A549 (cell line): ENCODE measurements around the gene APAF1. TPM values are rescaled to one million over a fixed set of nuclear protein-coding genes. Genes with fewer than 3 reads are reported as not detected.

Experiments used
- ATAC-seq, 2 experiments: fragments of 200-7000 bp in 1 of 2; fragments of >200 bp in 1 of 2; cut with Nextera tagmentation in 1 of 2; cut with Tn5 transposase in 1 of 2; 3 replicates each; pipeline versions ENCODE4 v1.8.0 to v1.9.1; 2018 to 2020; ENCODE audit warnings: mild to moderate bottlenecking in 1 of 2, moderate library complexity in 1 of 2
- CTCF ChIA-PET: fragments of 300-600 bp; sonication (Branson Sonifier 250); formaldehyde crosslinking; extraction: SDS; loops from one replicate; lab custom pipeline; 2021; ENCODE audit warnings: antibody characterized with exemption, inconsistent platforms; lab: Yijun Ruan, JAX
- POLR2A ChIA-PET: fragments of 350-600 bp; formaldehyde crosslinking; extraction: SDS; loops from one replicate; lab custom pipeline; 2021; ENCODE audit warnings: antibody characterized with exemption, inconsistent platforms; lab: Yijun Ruan, JAX
- DNase-seq, 2 experiments: peaks; one replicate each; pipeline versions ENCODE4 v3.0.0 to v3.0.0-alpha.2; 2011 to 2016; ENCODE audit warnings: low read depth in 1 of 2, low spot score in 1 of 2
- FAIRE-seq: peaks from 2 replicates; lab custom pipeline; 2011; peaks lifted over from hg19 to GRCh38; lab: Jason Lieb, UNC
- H3K27ac ChIP-seq, 2 experiments: fragments of >200 bp; sonication (Bioruptor Twin); formaldehyde crosslinking; 3 replicates each; pipeline ENCODE4 v1.5.1; 2016 to 2017
- H3K4me1 ChIP-seq: fragments of >200 bp; sonication (Bioruptor Twin); formaldehyde crosslinking; 3 replicates; pipeline ENCODE4 v1.6.1; 2016
- H3K4me2 ChIP-seq: fragments of >200 bp; sonication (Bioruptor Twin); formaldehyde crosslinking; 3 replicates; pipeline ENCODE4 v1.6.1; 2016
- H3K4me3 ChIP-seq: fragments of >200 bp; sonication (Bioruptor Twin); formaldehyde crosslinking; 3 replicates; pipeline ENCODE4 v1.5.1; 2016
- H3K9me3 ChIP-seq: fragments of >200 bp; sonication (Bioruptor Twin); formaldehyde crosslinking; 3 replicates; pipeline ENCODE4 v1.6.1; 2016
- BHLHE40 ChIP-seq: IDR thresholded peaks from 2 replicates; pipeline ENCODE4 v1.6.1; 2012; ENCODE audit warnings: low read depth, low read length, inconsistent platforms
- CEBPB ChIP-seq, 2 experiments: fragments of >200 bp in 1 of 2; sonication (Bioruptor Twin) in 1 of 2; formaldehyde crosslinking in 1 of 2; IDR thresholded peaks; 2 replicates each; pipeline ENCODE4 v1.6.1; 2012 to 2016
- CHD2 ChIP-seq: fragments of 150-350 bp; IDR thresholded peaks from 2 replicates; pipeline ENCODE4 v1.6.1; 2014; ENCODE audit warnings: low read length; ENCODE audit not compliant: partially characterized antibody
- EHMT2 ChIP-seq: fragments of 200-600 bp; sonication (generic); IDR thresholded peaks from 2 replicates; pipeline ENCODE4 v1.6.1; 2016; ENCODE audit warnings: antibody characterized with exemption, low read depth, mild to moderate bottlenecking, moderate library complexity
- EP300 ChIP-seq, 2 experiments: fragments of >200 bp; sonication (Bioruptor Twin); formaldehyde crosslinking; IDR thresholded peaks; 2 replicates in 1 of 2; 3 replicates in 1 of 2; pipeline ENCODE4 v1.6.1; 2016 to 2017
- FOSL2 ChIP-seq, 2 experiments: fragments of 450-650 bp in 1 of 2; fragments of >200 bp in 1 of 2; sonication (Bioruptor Twin) in 1 of 2; formaldehyde crosslinking; IDR thresholded peaks; 2 replicates each; pipeline versions ENCODE4 v1.5.0 to v1.6.1; 2016 to 2020; ENCODE audit warnings: mild to moderate bottlenecking in 1 of 2, moderate library complexity in 1 of 2
- HDAC2 ChIP-seq: fragments of 200-600 bp; sonication (generic); IDR thresholded peaks from 2 replicates; pipeline ENCODE4 v1.6.1; 2016
- HOXA7 ChIP-seq: fragments of 250-450 bp; sonication (Bioruptor Pico); IDR thresholded peaks from 2 replicates; pipeline ENCODE4 v1.5.0; 2020; ENCODE audit warnings: mild to moderate bottlenecking, moderate library complexity
- HOXB13 ChIP-seq: fragments of 250-450 bp; sonication (Bioruptor Pico); IDR thresholded peaks from 2 replicates; pipeline ENCODE4 v1.5.0; 2020; ENCODE audit warnings: low read depth, mild to moderate bottlenecking, moderate library complexity
- KDM5A ChIP-seq: fragments of 200-600 bp; sonication (generic); IDR thresholded peaks from 2 replicates; pipeline ENCODE4 v1.6.1; 2016; ENCODE audit warnings: antibody characterized with exemption, mild to moderate bottlenecking
- MYC ChIP-seq: IDR thresholded peaks from 2 replicates; pipeline ENCODE4 v1.6.1; 2012; ENCODE audit warnings: mild to moderate bottlenecking, inconsistent platforms, low read length, improper control_type of control experiment, borderline replicate concordance
- NFE2L2 ChIP-seq: fragments of 150-350 bp; conservative IDR thresholded peaks from 2 replicates; pipeline ENCODE4 v1.6.1; 2014; ENCODE audit warnings: low read length
- NPAS2 ChIP-seq: fragments of 250-450 bp; sonication (Bioruptor Pico); IDR thresholded peaks from 2 replicates; pipeline ENCODE4 v1.8.0; 2022; ENCODE audit warnings: mild to moderate bottlenecking, moderate library complexity, borderline replicate concordance
- NR3C1 ChIP-seq: fragments of >200 bp; sonication (Bioruptor Twin); formaldehyde crosslinking; IDR thresholded peaks from 3 replicates; pipeline ENCODE4 v1.6.1; 2017
- PHF8 ChIP-seq: fragments of 200-600 bp; sonication (generic); IDR thresholded peaks from 2 replicates; pipeline ENCODE4 v1.6.1; 2016; ENCODE audit warnings: low read depth, mild to moderate bottlenecking, antibody characterized with exemption, moderate library complexity, borderline replicate concordance
- RAD21 ChIP-seq, 2 experiments: fragments of >200 bp in 1 of 2; sonication (Bioruptor Twin) in 1 of 2; formaldehyde crosslinking in 1 of 2; IDR thresholded peaks in 1 of 2; conservative IDR thresholded peaks in 1 of 2; 2 replicates in 1 of 2; 3 replicates in 1 of 2; pipeline ENCODE4 v1.6.1; 2012 to 2018; ENCODE audit warnings: inconsistent platforms in 1 of 2
- RARB ChIP-seq: fragments of 250-450 bp; sonication (Bioruptor Pico); IDR thresholded peaks from 2 replicates; pipeline ENCODE4 v1.8.0; 2021; ENCODE audit warnings: mild to moderate bottlenecking, moderate library complexity
- RCOR1 ChIP-seq: fragments of 150-350 bp; IDR thresholded peaks from 2 replicates; pipeline ENCODE4 v1.6.1; 2014; ENCODE audit warnings: antibody characterized with exemption, low read length, low read depth
- RNF2 ChIP-seq: fragments of 200-600 bp; sonication (generic); IDR thresholded peaks from 2 replicates; pipeline ENCODE4 v1.6.1; 2016; ENCODE audit warnings: low read depth, mild to moderate bottlenecking, antibody characterized with exemption, moderate library complexity, borderline replicate concordance
- TFCP2L1 ChIP-seq: fragments of 250-450 bp; sonication (Bioruptor Pico); IDR thresholded peaks from 2 replicates; pipeline ENCODE4 v1.5.0; 2021; ENCODE audit warnings: mild to moderate bottlenecking
- ZFP36 ChIP-seq: fragments of 450-650 bp; IDR thresholded peaks from 2 replicates; pipeline ENCODE4 v1.6.1; 2014; ENCODE audit warnings: borderline replicate concordance; ENCODE audit not compliant: partially characterized antibody
- ZSCAN20 ChIP-seq: fragments of 250-450 bp; sonication (Bioruptor Pico); IDR thresholded peaks from 2 replicates; pipeline ENCODE4 v1.8.0; 2022; ENCODE audit warnings: mild to moderate bottlenecking, moderate library complexity
- WGBS: methylation state at CpG from one replicate; pipeline ENCODE4 v1.1.6; 2017; ENCODE audit errors: missing lambda C conversion rate; 5-methylcytosine and 5-hydroxymethylcytosine counted together
- polyA plus RNA-seq, 4 experiments: library from polyadenylated mRNA; depleted of rRNA in 3 of 4; stranded (reverse); fragments of >200 nt; fragmentation: RNase III in 1 of 4; extraction: RNeasy Plus Mini Kit Qiagen cat#74134 plus additional on column Dnase treatment in 1 of 4; gene quantifications; 2 replicates in 3 of 4; 3 replicates in 1 of 4; pipeline ENCODE4 v1.2.3, GENCODE V29; 2011 to 2017
- TF ChIP-seq, protein P1 (sequence below): IDR thresholded peaks from 2 replicates; pipeline ENCODE4 v1.6.1; 2012
- TF ChIP-seq, protein P2 (sequence below): fragments of 250-450 bp; sonication (Bioruptor Pico); IDR thresholded peaks from 2 replicates; pipeline ENCODE4 v1.5.0; 2020; ENCODE audit warnings: low read depth, mild to moderate bottlenecking, moderate library complexity
- TF ChIP-seq, protein P3 (sequence below): fragments of 450-650 bp; IDR thresholded peaks from 2 replicates; pipeline ENCODE4 v1.6.1; 2014; ENCODE audit warnings: antibody characterized with exemption
- TF ChIP-seq, protein P4 (sequence below): fragments of 150-350 bp; IDR thresholded peaks from 2 replicates; pipeline ENCODE4 v1.6.1; 2014; ENCODE audit warnings: low read depth, mild to moderate bottlenecking, low read length
- TF ChIP-seq, protein P5 (sequence below): IDR thresholded peaks from 2 replicates; pipeline ENCODE4 v1.6.1; 2012; ENCODE audit warnings: low read depth, borderline replicate concordance

The APAF1 gene
- polyA plus RNA-seq, 2 of the 4 experiments (the other 2 are of a cell fraction): 13.2 to 15.7 TPM

DNA sequence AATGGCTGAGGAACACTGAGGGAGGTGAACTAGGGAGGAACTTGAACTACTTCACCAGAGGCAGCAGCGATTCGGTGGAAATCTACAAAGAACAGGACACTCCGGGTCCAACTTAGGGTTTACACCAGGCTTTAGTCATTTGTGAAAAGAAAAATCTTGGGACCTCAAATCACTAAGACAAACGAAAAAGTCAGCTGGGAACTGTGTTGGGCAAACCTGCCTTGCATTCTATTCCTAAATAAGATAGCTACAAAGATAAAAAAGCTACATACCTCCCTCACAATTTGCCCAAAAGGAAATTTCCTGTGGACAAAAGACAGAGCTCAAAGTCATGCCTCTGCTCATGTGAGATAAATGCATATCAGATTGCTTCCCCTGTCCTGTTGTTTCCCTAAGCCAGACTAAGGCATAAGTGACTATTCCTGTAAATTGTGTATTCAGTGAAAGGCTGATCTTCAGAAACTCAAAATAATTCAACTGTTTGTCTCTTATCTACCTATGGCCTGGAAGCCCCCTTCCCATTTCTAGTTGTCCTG, 106.6 kb downstream of the APAF1 start:
- H3K4me1 ChIP-seq: peaks cover 26% of the 10 kb centered on the region
- H3K4me2 ChIP-seq: no peak overlapping the region
- ChIA-PET CTCF (interaction anchor here (1.7 to 2.9 kb wide), 3 partner anchors 9 to 15 kb away, joined by 6 to 9 read pairs (median 7); no protein-coding TSS in a partner anchor), POLR2A (no interaction called here)
- no peak for FAIRE-seq
- TF ChIP-seq RARB (CRISPR knock-in tag) (no peak), HDAC2 (no peak), RCOR1 (no peak), MYC (no peak), NR3C1 (no peak), HOXB13 (CRISPR knock-in tag) (no peak), NFE2L2 (no peak), EHMT2 (no peak), NPAS2 (CRISPR knock-in tag) (no peak), PHF8 (no peak)
- TF ChIP-seq, protein P1, sequence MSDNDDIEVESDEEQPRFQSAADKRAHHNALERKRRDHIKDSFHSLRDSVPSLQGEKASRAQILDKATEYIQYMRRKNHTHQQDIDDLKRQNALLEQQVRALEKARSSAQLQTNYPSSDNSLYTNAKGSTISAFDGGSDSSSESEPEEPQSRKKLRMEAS: no peak
- TF ChIP-seq, protein P2, sequence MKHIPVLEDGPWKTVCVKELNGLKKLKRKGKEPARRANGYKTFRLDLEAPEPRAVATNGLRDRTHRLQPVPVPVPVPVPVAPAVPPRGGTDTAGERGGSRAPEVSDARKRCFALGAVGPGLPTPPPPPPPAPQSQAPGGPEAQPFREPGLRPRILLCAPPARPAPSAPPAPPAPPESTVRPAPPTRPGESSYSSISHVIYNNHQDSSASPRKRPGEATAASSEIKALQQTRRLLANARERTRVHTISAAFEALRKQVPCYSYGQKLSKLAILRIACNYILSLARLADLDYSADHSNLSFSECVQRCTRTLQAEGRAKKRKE (CRISPR knock-in tag): no peak
- TF ChIP-seq, protein P3, sequence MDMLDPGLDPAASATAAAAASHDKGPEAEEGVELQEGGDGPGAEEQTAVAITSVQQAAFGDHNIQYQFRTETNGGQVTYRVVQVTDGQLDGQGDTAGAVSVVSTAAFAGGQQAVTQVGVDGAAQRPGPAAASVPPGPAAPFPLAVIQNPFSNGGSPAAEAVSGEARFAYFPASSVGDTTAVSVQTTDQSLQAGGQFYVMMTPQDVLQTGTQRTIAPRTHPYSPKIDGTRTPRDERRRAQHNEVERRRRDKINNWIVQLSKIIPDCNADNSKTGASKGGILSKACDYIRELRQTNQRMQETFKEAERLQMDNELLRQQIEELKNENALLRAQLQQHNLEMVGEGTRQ: no peak
- DNase-seq: no peak
- no peak for ATAC-seq
- H3K27ac ChIP-seq: peak overlapping the region in 1 of 2 experiments; percentile 34; a peak in 1 of 6 replicates
- no peak overlapping the region for H3K4me3 ChIP-seq
- WGBS: 80% methylated on average over 4 of the region's 4 CpGs
- H3K9me3 ChIP-seq: no peaks in the 10 kb centered on the region

DNA sequence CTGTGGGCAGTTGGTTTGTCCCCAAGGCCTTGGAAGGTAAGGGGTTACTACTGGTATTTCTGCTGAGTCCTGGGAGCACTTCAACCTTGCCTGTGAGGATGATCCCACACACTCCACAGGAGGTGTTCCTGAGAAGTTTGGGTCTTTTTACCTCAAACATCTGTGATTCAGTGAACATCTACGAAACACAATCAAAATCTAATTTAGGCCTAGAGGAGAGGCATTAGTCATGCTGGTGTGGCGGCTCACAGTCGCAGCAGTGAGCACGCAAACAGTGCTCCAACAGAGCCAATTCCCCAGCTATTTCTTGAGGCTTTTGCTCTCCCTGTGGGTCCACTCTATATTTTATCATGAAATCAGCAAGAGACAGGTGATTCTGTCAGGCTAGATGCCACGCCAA, 107.6 kb downstream of the APAF1 start:
- ChIA-PET POLR2A (no interaction called here), CTCF (interaction anchor here (1.5 to 2.9 kb wide), 5 partner anchors 10 to 54 kb away, joined by 3 to 13 read pairs (median 7); no protein-coding TSS in a partner anchor)
- H3K4me3 ChIP-seq: no peak overlapping the region
- peak overlapping the region; percentile 44 to 77; a peak in 5 of 6 replicates for H3K27ac ChIP-seq
- no peak for FAIRE-seq
- ATAC-seq: peak; percentile 17 to 29; a peak in 2 of 6 replicates
- TF ChIP-seq HOXA7 (CRISPR knock-in tag): no peak
- TF ChIP-seq, protein P4, sequence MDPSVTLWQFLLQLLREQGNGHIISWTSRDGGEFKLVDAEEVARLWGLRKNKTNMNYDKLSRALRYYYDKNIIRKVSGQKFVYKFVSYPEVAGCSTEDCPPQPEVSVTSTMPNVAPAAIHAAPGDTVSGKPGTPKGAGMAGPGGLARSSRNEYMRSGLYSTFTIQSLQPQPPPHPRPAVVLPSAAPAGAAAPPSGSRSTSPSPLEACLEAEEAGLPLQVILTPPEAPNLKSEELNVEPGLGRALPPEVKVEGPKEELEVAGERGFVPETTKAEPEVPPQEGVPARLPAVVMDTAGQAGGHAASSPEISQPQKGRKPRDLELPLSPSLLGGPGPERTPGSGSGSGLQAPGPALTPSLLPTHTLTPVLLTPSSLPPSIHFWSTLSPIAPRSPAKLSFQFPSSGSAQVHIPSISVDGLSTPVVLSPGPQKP: no peak
- no peak for TF ChIP-seq ZFP36
- TF ChIP-seq ZSCAN20 (CRISPR knock-in tag): no peak
- TF ChIP-seq RCOR1: no peak
- no peak for TF ChIP-seq KDM5A
- TF ChIP-seq, protein P1: no peak
- no peak for TF ChIP-seq RNF2
- H3K9me3 ChIP-seq: no peaks in the 10 kb centered on the region
- WGBS: 46% methylated on average over 5 of the region's 5 CpGs
- peak overlapping the region; percentile 22 for H3K4me2 ChIP-seq
- H3K4me1 ChIP-seq: peaks cover 26% of the 10 kb centered on the region
- peak in 1 of 2 experiments; percentile 6 for DNase-seq

DNA sequence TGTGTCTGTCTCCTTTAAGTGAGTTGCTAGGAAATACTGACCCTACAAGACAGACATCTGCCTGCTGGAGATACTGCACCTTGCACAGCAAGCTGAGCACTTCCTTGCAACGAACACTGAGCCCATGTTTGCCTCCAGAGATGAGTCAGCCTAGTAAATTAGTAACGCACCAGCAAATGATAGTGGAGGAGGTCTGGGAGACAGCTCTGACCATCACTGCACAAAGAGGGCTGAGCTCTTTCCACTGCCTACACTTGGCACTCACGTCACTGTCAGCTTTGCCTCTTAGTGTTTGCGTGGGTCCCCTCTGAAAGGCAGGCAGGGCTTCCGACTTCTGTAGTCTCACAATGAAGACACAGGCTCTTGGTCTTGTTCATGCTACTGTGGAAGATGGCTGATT, 109.0 kb downstream of the APAF1 start:
- peak; percentile 93 for FAIRE-seq
- peak overlapping the region; percentile 54 for H3K4me2 ChIP-seq
- POLR2A ChIA-PET: no interaction called here
- no peak for TF ChIP-seq MYC
- TF ChIP-seq HOXA7 (CRISPR knock-in tag): no peak
- no peak for TF ChIP-seq RAD21 (conservative IDR thresholded peaks at IDR 0.05 in 1 of 2, IDR thresholded peaks at IDR 0.05 in 1 of 2)
- TF ChIP-seq FOSL2 (IDR thresholded peaks at IDR 0.05): peak; percentile 46; the same call in 1 of the 2 replicates
- TF ChIP-seq FOSL2 (CRISPR knock-in tag; IDR thresholded peaks at IDR 0.05): peak; percentile 82
- TF ChIP-seq, protein P5, sequence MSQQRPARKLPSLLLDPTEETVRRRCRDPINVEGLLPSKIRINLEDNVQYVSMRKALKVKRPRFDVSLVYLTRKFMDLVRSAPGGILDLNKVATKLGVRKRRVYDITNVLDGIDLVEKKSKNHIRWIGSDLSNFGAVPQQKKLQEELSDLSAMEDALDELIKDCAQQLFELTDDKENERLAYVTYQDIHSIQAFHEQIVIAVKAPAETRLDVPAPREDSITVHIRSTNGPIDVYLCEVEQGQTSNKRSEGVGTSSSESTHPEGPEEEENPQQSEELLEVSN: 0 out of 2 replicates have a peak, but pooled peaks have one; percentile 49
- TF ChIP-seq BHLHE40: no peak
- no peak for TF ChIP-seq EP300 (IDR thresholded peaks at IDR 0.05)
- TF ChIP-seq CEBPB (IDR thresholded peaks at IDR 0.05): no peak
- no peak for TF ChIP-seq CHD2
- no peak for TF ChIP-seq TFCP2L1 (CRISPR knock-in tag)

More for the DNA sequence above, 109.0 kb downstream of the APAF1 start:
- H3K4me3 ChIP-seq: no peak overlapping the region
- peak; percentile 97 to 98 for ATAC-seq
- CTCF ChIA-PET: interaction anchor here (1.2 to 2.9 kb wide), 7 partner anchors 14 to 905 kb away, joined by 3 to 13 read pairs (median 5); no protein-coding TSS in a partner anchor
- WGBS: 8% methylated on average over 5 of the region's 5 CpGs
- H3K27ac ChIP-seq: peak overlapping the region; percentile 41 to 77
- peaks cover 26% of the 10 kb centered on the region for H3K4me1 ChIP-seq
- H3K9me3 ChIP-seq: no peaks in the 10 kb centered on the region
- DNase-seq: peak; percentile 86 to 87
